SW480 (cell line): ENCODE measurements around the gene SLC37A3.

Source experiments
- DNase-seq: peaks from one replicate; pipeline ENCODE4 v3.0.0-alpha.2; 2016; ENCODE audit warnings: low spot score

The SLC37A3 gene

GRCh38 chr7:140400381-140400780 is 2.1 kb upstream of the SLC37A3 start:
- DNase-seq: no peak

GRCh38 chr7:140398821-140399220 is 491 bp upstream of the SLC37A3 start:
- DNase-seq: no peak

- no peak for DNase-seq
Measured at GRCh38 chr7:140393756-140394306, 4.5 kb downstream of the SLC37A3 start.

GRCh38 chr7:140391634-140392033 is 6.7 kb downstream of the SLC37A3 start:
- DNase-seq: no peak

GRCh38 chr7:140390466-140391190 is 7.7 kb downstream of the SLC37A3 start:
- no peak for DNase-seq

GRCh38 chr7:140390034-140390433 is 8.3 kb downstream of the SLC37A3 start:
- no peak for DNase-seq

GRCh38 chr7:140389445-140389844 is 8.9 kb downstream of the SLC37A3 start:
- no peak for DNase-seq

- DNase-seq: no peak
Measured at GRCh38 chr7:140384894-140385545, 13.3 kb downstream of the SLC37A3 start.

- DNase-seq: no peak
Measured at GRCh38 chr7:140383954-140384713, 14.2 kb downstream of the SLC37A3 start.

- no peak for DNase-seq
Measured at GRCh38 chr7:140375892-140376730, 22.2 kb downstream of the SLC37A3 start.

GRCh38 chr7:140375323-140375722 is 23.0 kb downstream of the SLC37A3 start:
- no peak for DNase-seq

GRCh38 chr7:140369294-140369693 is 29.0 kb downstream of the SLC37A3 start:
- DNase-seq: no peak

GRCh38 chr7:140367528-140367927 is 30.8 kb downstream of the SLC37A3 start:
- DNase-seq: no peak

- DNase-seq: no peak
Measured at GRCh38 chr7:140364819-140365218, 33.5 kb downstream of the SLC37A3 start.

- no peak for DNase-seq
Measured at GRCh38 chr7:140360697-140361229, 37.6 kb downstream of the SLC37A3 start.

GRCh38 chr7:140358412-140359051 is 39.8 kb downstream of the SLC37A3 start:
- DNase-seq: no peak

- DNase-seq: no peak
Measured at GRCh38 chr7:140358024-140358411, 40.3 kb downstream of the SLC37A3 start.

- DNase-seq: no peak
Measured at GRCh38 chr7:140350056-140350455, 48.3 kb downstream of the SLC37A3 start.

GRCh38 chr7:140349144-140349771 is 49.1 kb downstream of the SLC37A3 start:
- DNase-seq: no peak

- no peak for DNase-seq
Measured at GRCh38 chr7:140348161-140348849, 50.0 kb downstream of the SLC37A3 start.
